Smooth muscle cell (in vitro differentiated cells): ENCODE data around the gene CCDC88C. TPM values are rescaled to one million over a fixed set of nuclear protein-coding genes. Genes with fewer than 3 reads are reported as not detected.

ENCODE experiments used
- DNase-seq: peaks from one replicate; lab custom pipeline; 2025; ENCODE audit not compliant: unreplicated experiment; lab: John Stamatoyannopoulos, UW
- H2AFZ ChIP-seq: fragments of 200-600 bp; sonication (generic); 2 replicates; pipeline ENCODE4 v1.6.0; 2016; ENCODE audit warnings: antibody characterized with exemption, low read depth, mild to moderate bottlenecking
- H3F3A ChIP-seq: fragments of 200-600 bp; sonication (generic); 2 replicates; pipeline ENCODE4 v1.6.0; 2017; ENCODE audit warnings: antibody characterized with exemption, low read depth
- H3K27ac ChIP-seq: fragments of 200-600 bp; sonication (generic); 2 replicates; pipeline ENCODE4 v1.5.1; 2016; ENCODE audit warnings: low read depth, mild to moderate bottlenecking
- H3K27me3 ChIP-seq: fragments of 200-600 bp; sonication (generic); 2 replicates; pipeline ENCODE4 v1.6.1; 2016; ENCODE audit warnings: low read depth, mild to moderate bottlenecking
- H3K36me3 ChIP-seq: fragments of 200-600 bp; sonication (generic); 2 replicates; pipeline ENCODE4 v1.5.1; 2016; ENCODE audit warnings: low read depth
- H3K4me1 ChIP-seq: fragments of 200-600 bp; sonication (generic); 2 replicates; pipeline ENCODE4 v1.5.1; 2016; ENCODE audit warnings: low read depth
- H3K4me2 ChIP-seq: fragments of 200-600 bp; sonication (generic); 2 replicates; pipeline ENCODE4 v1.6.0; 2016; ENCODE audit warnings: mild to moderate bottlenecking
- H3K4me3 ChIP-seq: fragments of 200-600 bp; sonication (generic); 2 replicates; pipeline ENCODE4 v1.5.1; 2016; ENCODE audit warnings: mild to moderate bottlenecking
- H3K79me2 ChIP-seq: fragments of 200-600 bp; sonication (generic); 2 replicates; pipeline ENCODE4 v1.6.0; 2016; ENCODE audit warnings: low read depth, mild to moderate bottlenecking
- H3K9ac ChIP-seq: fragments of 200-600 bp; sonication (generic); 2 replicates; pipeline ENCODE4 v1.6.0; 2016; ENCODE audit warnings: low read depth
- H3K9me3 ChIP-seq: fragments of 200-600 bp; sonication (generic); replicated peaks from 2 replicates; pipeline ENCODE4 v1.5.1; 2016; ENCODE audit warnings: low read depth
- H4K20me1 ChIP-seq: fragments of 200-600 bp; sonication (generic); 2 replicates; pipeline ENCODE4 v1.6.0; 2016; ENCODE audit warnings: low read depth
- CTCF ChIP-seq: fragments of 200-600 bp; sonication (generic); IDR thresholded peaks from 2 replicates; pipeline ENCODE4 v1.5.1; 2017; ENCODE audit warnings: borderline replicate concordance, mild to moderate bottlenecking, antibody characterized with exemption; ENCODE audit not compliant: insufficient read depth, poor library complexity, severe bottlenecking
- WGBS: methylation state at CpG from one replicate; pipeline ENCODE4 v1.1.7; 2016; ENCODE audit warnings: low lambda C conversion rate; 5-methylcytosine and 5-hydroxymethylcytosine counted together
- polyA plus RNA-seq: library from polyadenylated mRNA; unstranded; fragments of >200 nt; fragmentation: Nextera tagmentation; extraction: Ambion mirVana; gene quantifications from 2 replicates; pipeline ENCODE4 v1.2.1, GENCODE V29; 2016
- total RNA-seq: library from RNA; depleted of rRNA; stranded (reverse); fragments of >200 nt; gene quantifications from 2 replicates; pipeline ENCODE4 v1.2.3, GENCODE V29; 2014

Gene CCDC88C
- total and polyA plus RNA-seq, 2 experiments from 2014 or later, result 1.1 TPM; not detected in 1

- Histone ChIP-seq H3K4me1 (no peaks in the 10 kb centered on the region), H4K20me1 (no peaks in the 10 kb centered on the region), H3K79me2 (no peaks in the 10 kb centered on the region), H3K4me3 (no peak overlapping the region), H3K9me3 (no peaks in the 10 kb centered on the region), H3K36me3 (no peaks in the 10 kb centered on the region), H3K4me2 (no peak overlapping the region), H3K27ac (no peak overlapping the region), H3K27me3 (peaks cover 72% of the 10 kb centered on the region), H3F3A (no peaks in the 10 kb centered on the region), H3K9ac (no peak overlapping the region), H2AFZ (no peak overlapping the region)
- DNase-seq, result no peak
- 93% methylated on average over 14 of the region's 14 CpGs for WGBS
- no peak for TF ChIP-seq CTCF
Measured at GRCh38 chr14:91330096-91330696, 87.4 kb downstream of the CCDC88C start.

- H3K27ac ChIP-seq, result no peak overlapping the region
- H3K4me3 ChIP-seq, result no peak overlapping the region
- no peak overlapping the region for H2AFZ ChIP-seq
- H3K9ac ChIP-seq, result no peak overlapping the region
- no peaks in the 10 kb centered on the region for H4K20me1 ChIP-seq
- no peak for TF ChIP-seq CTCF
- no peaks in the 10 kb centered on the region for H3K4me1 ChIP-seq
- WGBS, result 75% methylated on average over 3 of the region's 3 CpGs
- no peak overlapping the region for H3K4me2 ChIP-seq
- no peaks in the 10 kb centered on the region for H3F3A ChIP-seq
- no peaks in the 10 kb centered on the region for H3K36me3 ChIP-seq
- H3K9me3 ChIP-seq, result no peaks in the 10 kb centered on the region
- H3K79me2 ChIP-seq, result no peaks in the 10 kb centered on the region
- peaks cover 70% of the 10 kb centered on the region for H3K27me3 ChIP-seq
- no peak for DNase-seq
Measured at GRCh38 chr14:91329486-91330014, 88.1 kb downstream of the CCDC88C start.

GRCh38 chr14:91328313-91329050, 89.1 kb downstream of the CCDC88C start:
- Histone ChIP-seq H3K4me1 (no peaks in the 10 kb centered on the region), H2AFZ (no peak overlapping the region), H3K4me2 (no peak overlapping the region), H3F3A (no peaks in the 10 kb centered on the region), H3K4me3 (no peak overlapping the region), H3K9me3 (no peaks in the 10 kb centered on the region), H3K79me2 (no peaks in the 10 kb centered on the region), H3K27me3 (peaks cover 65% of the 10 kb centered on the region), H3K36me3 (no peaks in the 10 kb centered on the region), H3K27ac (no peak overlapping the region), H3K9ac (no peak overlapping the region), H4K20me1 (no peaks in the 10 kb centered on the region)
- no peak for TF ChIP-seq CTCF
- WGBS, result 90% methylated on average over 27 of the region's 27 CpGs
- DNase-seq, result no peak
